GM18517 (cell line): ENCODE measurements around the gene SIL1.

Experiments used
- ATAC-seq: cut with Tn5 transposase; IDR thresholded peaks from one replicate; pipeline ENCODE4 v1.9.1; 2021; ENCODE audit warnings: mild to moderate bottlenecking, moderate library complexity; ENCODE audit not compliant: unreplicated experiment

SIL1 gene

DNA sequence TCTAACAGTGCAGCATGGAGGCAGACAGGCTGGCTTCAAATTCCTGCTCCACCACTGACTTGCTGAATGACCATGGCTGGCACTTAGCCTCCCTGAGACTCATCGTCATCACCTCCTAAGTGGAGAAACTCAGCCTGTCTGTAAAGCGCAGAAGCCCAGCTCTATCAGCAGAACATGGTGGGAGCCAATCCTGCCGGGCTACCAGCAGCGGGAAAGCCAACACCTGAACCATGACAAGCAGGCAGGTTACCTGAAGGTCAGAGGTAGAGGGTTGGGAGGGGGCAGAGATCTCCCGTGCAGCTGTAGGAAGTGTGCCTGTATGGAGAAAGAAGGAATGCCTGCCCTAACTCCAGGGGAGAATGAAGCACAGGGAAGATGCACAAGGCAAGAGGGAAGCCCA lies 250.4 kb downstream of the SIL1 start:
- ATAC-seq: no peak

DNA sequence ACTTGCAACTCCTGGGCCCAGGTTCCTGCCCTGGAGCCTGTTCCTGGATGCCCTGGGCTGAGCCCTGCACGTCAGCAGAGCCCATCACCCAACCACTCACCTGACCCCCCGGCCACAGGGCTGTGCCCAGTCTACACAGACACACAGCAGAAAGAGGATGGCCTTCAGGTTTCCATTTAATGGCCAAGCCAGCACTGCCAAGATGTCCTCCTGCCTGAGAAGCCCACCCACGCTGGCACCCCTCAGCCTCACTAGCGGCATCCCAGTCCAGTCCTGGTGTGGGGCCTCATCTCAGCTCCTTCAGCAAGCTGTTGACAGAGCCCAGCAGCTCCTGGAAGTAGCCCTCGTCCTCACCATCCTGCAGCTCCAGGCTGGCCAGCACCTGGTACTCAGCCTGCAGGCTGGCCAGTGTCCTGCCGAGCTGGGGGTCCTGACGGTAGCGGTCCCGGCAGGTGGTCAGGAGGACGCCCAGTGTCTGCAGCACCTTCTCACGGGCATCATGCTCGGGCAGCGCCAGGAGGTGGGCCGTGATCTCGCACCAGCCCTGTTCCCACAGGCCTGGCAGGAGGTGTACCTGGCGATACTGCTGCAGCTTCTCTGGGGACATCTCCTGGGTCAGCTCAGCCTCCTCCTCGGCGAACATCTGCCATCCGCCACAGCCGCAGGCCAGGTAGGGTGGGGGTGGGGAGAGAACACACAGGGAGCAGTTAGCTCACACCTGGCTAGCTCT lies 251.2 kb downstream of the SIL1 start:
- no peak for ATAC-seq

DNA sequence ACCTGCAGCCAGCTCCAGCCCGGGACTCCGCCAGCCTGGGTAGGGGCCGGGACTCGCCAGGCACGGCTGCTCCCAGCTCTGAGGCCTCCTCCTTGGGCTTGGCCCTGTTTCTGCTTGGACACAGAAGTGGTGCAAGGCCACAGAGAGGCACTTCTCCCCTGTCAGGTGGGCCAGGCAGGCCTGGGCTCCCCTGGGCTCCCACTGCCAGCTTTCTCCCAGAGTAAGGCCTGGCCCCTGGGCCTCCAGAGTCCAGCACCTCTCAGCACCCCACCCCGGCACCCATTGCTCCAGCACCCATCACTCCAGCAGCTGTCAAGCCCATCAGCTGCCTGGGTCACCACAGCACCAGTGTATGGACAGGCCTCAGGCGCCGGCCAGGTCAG lies 251.9 kb downstream of the SIL1 start:
- ATAC-seq: no peak

- ATAC-seq: no peak
Observed at GRCh38 chr5:138945421-138946240, 252.5 kb downstream of the SIL1 start.

GRCh38 chr5:138944527-138945322 lies 253.4 kb downstream of the SIL1 start:
- no peak for ATAC-seq

- no peak for ATAC-seq
Observed at GRCh38 chr5:138943599-138944173, 254.5 kb downstream of the SIL1 start.

DNA sequence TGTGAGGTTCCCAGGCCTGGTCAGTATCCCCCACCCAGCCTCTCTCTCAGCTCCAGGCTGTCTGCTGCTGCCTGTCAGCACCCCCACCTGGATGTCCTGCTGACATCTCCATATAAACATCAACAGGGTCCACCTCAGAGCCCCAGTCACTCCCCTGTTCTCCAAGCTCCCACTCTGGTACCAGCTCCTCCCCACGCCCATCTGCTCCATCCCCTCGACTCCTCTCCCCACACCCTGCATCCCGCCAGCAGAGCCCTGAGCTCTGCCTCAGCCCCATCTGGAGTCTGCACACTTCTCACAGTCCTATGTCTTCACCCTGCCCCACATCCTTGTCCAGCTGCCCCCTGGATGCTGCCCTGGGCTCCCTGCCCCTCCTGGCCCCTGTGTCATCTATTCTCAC lies 255.3 kb downstream of the SIL1 start:
- no peak for ATAC-seq

DNA sequence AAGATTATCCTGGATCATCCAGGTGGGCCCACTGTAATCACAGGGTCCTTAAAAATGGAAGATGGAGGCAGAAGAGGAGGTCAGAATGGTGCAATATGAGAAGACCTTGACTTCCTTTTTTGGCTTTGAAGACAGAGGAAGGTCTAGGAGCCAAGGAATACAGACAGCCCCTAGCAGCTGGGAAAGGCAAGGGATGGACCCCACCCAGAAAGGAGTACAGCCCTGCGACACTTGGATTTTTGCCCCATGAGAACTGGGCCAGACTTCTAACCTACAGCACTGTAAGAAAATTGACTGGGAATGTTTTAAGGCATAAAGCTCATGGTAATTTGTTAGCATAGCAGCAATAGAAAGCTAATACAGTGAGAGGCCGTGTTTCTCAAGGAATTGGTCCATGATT lies 256.1 kb downstream of the SIL1 start:
- ATAC-seq: no peak

- no peak for ATAC-seq
Observed at GRCh38 chr5:138938526-138938925, 259.6 kb downstream of the SIL1 start.

DNA sequence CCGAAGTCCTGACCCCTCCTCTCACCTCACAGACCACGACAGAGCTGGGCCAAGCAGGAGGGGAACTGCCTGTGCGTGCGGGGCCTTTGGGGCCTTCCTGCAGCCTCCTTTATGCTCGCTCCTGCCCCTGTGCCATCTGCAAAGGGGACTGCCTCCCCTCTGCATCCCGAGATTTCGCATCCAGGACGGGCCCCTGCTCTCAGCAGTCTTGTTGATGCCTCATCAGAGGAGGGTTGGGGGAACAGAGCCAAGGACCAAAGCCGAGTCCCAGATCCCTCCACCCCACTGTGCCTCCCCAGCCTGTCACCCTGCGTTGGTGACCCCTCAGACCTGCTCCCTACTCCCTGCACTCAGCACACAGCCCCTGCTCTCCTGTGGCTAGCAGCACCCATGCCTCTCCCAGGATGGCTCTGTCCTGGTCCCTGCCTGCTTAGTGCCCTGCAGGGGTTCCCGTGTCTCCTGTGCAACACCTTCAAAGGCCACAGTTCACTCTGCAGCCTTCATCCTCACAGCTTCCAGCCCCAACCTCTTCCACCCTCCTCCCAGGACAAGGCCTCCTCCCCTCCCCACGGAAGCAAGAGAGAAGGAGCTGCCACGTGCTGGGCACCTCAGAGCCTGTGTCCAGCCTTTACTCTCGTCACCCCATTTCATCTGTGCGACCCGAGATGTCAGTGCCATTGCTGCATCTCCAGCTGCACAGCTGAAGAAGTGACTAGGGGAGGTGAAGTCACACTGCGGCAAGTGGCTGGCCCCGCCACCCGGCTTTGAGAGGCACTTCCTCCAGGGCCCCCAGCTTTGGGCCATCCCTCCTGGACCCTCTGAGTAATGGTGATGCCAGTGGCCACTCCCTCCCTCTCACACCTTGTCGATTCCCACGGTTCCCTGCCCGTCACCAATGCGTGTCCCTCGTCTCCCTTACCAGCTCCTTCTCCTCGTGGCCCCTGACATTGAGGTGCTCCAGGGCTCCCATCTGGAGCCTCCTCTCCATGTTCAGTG lies 260.5 kb downstream of the SIL1 start:
- ATAC-seq: no peak

DNA sequence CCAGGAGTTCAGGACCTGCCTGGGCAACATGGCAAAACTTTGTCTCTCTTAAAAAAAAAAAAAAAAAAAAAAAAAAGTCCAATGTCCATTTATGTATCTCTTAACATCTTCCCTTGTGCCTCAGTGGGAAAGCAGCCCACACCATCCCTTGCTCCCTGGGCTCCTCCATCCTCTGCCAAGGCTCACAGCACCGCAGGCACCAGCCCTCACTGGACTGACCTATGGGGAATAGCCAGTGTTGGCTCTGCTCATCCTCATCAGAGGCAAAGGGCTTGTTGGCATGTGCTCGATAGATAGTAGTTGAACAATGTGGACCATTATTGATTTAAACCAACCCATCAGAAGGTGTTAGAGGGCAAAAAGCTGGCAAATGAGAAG lies 261.2 kb downstream of the SIL1 start:
- ATAC-seq: no peak

DNA sequence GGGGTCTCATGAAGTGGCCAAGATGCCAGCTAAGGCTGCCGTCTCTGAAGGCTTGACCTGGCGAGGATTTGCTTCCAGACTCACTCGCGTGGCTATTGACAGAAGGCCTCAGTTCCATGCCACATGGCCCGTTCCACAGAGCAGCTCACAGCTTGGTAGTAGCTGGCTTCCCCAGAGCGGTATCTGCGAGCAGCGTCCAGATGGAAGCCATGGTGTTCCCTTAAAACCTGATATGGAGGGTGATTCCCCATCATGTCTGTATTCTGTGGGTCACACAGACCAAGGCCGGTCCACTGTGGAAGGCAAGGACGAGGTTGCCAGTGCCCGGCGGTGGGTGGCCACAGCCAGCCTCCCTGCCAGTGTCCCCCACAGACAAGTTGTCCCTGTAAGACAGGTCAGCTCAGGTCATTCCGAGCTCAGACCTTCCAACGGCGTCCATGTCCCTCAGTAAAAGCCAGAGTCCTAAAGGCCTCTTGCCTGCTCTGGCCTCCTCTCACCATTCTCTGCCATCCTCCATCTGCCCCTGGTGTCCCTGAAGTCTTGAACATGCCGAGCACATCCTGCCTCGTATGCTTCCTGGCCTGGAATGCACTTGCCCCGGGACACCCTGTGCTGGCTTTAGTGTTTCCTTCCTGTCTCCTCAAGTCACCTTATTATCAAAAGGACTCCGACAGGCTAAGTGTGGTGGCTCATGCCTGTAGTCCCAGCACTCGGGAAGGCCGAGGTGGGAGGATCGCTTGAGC lies 261.8 kb downstream of the SIL1 start:
- ATAC-seq: no peak

- no peak for ATAC-seq
Observed at GRCh38 chr5:138935466-138935865, 262.7 kb downstream of the SIL1 start.

- no peak for ATAC-seq
Observed at GRCh38 chr5:138934971-138935370, 263.2 kb downstream of the SIL1 start.

DNA sequence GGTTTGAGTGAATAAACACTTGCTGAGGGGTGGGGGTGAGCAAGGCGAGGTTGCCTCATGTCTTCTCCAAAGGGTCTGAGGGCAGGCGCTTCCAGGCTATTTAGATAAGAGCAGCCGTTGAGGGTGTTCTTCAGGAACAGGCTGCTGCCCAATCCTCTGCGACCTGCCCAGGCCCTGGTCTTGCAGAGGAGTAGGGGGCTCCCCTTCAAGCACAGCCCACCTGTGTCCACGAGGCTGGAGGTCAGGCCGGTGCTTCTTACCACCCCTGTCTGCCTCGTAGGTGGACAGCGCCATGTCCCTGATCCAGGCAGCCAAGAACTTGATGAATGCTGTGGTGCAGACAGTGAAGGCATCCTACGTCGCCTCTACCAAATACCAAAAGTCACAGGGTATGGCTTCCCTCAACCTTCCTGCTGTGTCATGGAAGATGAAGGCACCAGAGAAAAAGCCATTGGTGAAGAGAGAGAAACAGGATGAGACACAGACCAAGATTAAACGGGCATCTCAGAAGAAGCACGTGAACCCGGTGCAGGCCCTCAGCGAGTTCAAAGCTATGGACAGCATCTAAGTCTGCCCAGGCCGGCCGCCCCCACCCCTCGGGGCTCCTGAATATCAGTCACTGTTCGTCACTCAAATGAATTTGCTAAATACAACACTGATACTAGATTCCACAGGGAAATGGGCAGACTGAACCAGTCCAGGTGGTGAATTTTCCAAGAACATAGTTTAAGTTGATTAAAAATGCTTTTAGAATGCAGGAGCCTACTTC lies 264.5 kb downstream of the SIL1 start:
- ATAC-seq: no peak

GRCh38 chr5:138932171-138932810 lies 265.9 kb downstream of the SIL1 start:
- no peak for ATAC-seq

- no peak for ATAC-seq
Observed at GRCh38 chr5:138930371-138931097, 267.6 kb downstream of the SIL1 start.

DNA sequence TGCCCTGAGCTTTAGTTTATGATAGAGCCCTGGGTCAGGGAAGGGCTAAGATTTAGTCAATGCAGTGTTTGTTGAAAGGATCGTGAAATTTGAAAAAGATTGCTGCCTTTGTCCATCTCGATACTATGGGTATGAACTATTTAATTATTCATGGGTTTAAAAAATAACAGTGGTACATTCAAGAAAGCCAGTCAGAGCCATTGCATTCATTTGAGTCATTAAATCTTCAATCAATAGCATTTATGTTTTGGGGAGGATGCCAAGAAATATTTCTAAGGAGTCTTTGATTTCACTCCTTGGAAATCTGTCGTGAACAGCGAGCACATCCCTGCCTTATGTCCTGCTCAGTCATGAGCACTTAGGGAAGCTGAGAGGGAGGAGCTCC lies 268.6 kb downstream of the SIL1 start:
- no peak for ATAC-seq
